Retina (tissue), 1 donor: ENCODE measurements around the gene GET4.
"Not testable (repeated sequence)": the region's sequence is repeated elsewhere in the genome, so short reads cannot be mapped to it uniquely, and the experiment has no call there.

Experiments
- DNase-seq: peaks from one replicate; pipeline ENCODE4 v3.0.0-alpha.2; 2016

Gene GET4

DNA sequence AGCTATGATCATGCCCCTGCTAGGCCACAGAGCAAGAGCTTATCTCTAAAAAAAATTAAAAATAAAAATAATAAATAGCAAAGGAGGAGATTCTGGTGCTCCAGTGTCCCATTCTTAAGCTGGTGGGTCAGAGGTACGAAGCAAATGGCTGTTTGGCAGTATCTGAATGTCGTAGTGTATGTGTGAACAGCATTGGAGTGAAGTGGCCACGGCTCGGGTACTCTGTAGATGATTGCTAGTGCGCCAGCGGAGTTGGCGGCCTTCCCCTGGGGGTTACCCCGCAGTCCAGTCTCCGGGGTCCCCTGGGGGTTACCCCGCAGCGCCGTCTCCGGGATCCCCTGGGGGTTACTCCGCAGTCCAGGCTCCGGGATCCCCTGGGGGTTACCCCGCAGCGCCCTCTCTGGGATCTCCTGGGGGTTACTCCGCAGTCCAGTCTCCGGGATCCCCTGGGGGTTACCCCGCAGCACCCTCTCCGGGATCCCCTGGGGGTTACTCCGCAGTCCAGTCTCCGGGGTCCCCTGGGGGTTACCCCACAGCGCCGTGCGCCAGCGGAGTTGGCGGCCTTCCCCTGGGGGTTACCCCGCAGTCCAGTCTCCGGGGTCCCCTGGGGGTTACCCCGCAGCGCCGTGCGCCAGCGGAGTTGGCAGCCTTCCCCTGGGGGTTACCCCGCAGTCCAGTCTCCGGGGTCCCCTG lies 29.2 kb upstream of the GET4 start:
- DNase-seq = not testable (repeated sequence)

DNA sequence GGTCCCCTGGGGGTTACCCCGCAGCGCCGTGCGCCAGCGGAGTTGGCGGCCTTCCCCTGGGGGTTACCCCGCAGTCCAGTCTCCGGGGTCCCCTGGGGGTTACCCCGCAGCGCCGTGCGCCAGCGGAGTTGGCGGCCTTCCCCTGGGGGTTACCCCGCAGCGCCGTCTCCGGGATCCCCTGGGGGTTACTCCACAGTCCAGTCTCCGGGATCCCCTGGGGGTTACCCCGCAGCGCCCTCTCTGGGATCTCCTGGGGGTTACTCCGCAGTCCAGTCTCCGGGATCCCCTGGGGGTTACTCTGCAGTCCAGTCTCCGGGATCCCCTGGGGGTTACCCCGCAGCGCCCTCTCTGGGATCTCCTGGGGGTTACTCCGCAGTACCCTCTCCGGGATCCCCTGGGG lies 28.6 kb upstream of the GET4 start:
- not testable (repeated sequence) for DNase-seq

DNA sequence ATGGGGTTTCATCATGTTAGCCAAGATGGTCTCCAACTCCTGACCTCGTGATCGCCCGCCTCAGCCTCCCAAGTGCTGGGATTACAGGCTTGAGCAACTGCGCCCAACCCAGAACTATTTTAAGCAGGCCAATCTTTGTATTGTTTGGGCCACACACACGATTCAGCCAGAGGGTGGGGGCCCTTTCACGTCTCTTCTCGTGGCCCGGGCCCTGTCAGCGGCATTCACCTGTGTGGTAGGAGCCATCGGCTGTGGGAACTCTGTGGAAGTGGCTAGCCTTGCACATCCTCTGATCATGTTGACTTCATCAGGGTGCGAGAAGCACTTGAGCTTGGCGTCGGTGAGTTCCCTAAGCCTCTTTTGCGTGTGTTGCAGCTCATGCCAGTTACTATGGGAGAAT lies 27.2 kb upstream of the GET4 start:
- no peak for DNase-seq

DNA sequence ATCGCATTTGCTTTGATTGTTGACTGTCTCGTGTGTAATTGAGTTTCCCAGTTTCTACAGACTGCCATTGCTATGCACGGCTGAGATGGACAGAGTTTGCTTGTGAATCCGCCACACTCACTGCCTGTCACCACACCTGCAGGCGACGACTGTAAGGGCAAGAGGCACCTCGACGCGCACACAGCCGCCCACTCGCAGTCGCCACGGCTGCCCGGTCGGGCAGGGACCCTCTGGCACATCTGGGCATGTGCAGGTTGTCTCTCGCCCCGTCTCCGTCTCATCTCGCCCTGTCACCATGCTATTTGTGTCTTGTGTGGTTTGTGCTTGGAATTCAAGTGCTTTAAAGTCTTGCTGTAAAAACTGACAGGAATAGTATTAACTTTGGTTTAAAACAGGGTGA lies 26.6 kb upstream of the GET4 start:
- no peak for DNase-seq

DNA sequence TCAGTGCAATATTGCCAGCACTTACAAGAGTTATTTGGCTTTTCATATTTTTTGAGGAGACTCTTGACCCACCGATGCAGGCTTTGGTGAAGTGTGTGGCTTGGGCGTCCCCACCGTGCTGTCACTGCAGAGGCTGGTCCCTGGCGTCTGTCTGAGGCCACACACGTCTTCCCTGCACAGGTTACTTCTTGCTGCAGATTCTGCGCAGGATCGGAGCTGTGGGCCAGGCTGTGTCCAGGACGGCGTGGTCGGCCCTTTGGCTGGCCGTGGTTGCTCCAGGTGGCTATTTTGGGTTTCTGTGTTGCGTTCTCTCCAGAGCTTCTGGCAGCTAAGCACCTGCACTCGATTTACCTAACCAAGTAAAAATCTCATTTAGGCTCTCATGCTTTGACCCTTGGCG lies 25.1 kb upstream of the GET4 start:
- no peak for DNase-seq

DNA sequence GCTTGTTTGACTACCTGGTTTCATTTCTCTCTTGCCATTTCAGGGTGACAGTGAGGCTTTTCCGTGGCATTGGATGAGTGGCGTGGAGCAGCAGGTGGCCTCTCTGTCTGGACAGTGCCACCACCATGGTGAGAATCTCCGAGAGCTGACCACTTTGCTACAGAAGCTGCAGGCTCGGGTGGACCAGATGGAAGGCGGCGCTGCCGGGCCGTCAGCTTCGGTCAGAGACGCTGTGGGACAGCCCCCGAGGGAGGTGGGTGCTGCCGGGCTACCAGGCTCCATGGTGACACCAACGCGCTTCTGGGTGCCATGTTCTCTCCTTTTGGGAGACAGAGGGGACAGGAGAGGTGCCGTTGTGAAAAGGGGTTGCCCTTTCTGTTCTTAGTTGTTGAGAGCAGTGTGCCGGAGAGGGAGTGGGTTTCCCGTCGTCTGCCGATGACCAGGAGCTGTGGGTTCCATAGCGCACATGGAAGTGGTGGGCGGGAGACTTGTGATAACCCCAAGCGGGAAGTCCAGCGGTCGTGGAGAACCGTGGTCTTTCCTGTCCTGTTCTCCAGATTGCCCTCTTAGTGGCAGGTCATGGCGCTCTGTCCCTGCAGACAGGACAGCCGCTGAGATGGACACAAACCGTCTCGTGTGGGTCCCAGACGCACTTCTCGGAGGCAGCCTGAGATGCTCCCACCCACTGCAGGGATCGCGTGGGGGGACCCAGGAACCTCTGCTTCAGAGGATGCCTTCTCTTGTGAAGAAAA lies 22.8 kb upstream of the GET4 start:
- DNase-seq = no peak

DNA sequence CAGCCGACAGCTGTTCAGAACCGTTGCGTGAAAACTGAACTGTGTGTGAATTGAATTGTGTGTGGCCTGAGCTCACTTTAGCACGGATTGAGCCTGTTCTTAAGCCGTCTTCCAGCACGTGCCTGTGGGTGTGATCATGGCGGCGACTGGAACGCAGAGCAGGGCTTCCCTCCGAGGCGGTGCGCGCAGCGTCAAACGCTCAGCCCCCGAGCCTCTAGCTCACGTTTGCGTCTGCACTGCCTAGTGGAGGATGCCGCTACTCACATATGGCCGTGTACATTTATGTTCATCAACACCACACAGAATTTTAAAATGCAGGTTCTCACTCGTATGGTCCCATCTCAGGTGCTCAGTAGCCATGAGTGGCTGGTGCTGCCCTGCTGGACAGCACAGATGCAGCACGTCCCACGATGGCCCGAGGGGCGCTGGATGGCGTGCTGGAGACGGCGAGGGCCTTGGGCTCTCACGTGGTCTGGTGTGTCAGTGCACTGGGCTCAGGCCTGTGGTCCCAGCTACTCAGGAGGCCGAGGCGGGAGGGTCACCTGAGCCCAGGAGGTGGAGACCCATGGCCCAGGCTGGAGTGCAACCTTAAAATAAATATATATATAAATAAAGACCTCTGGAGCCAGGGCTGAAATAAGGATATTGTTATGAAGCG lies 22.1 kb upstream of the GET4 start:
- no peak for DNase-seq

DNA sequence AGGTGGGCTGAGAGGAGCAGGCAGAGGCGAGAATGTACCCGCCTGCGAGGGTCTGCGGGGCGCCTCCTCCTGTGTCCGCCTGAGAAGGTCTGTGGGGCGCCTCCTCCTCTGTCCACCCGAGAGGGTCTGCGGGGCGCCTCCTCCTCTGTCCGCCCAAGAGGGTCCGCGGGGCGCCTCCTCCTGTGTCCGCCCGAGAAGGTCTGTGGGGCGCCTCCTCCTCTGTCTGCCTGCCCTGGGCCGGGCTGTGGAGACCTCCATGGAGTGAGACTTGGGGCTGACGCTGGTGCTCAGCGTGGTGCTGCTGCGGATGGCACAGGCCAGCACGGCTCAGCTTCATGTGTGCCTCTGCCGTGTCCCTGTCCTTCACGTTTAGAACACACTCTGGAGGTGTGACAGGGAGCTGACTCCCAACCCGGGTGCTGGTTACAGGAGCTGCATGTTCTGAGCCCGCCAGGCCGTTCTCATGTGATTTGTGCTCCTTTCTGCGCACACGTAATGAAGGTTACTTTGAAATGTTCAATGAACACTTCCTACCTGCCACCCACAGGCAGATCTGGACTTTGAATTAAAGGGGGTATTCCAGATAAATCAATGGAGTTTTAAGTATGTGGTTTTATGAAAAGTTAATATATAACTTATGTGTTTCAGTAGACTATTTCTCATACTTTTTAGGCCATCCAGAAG lies 20.5 kb upstream of the GET4 start:
- DNase-seq = no peak

DNA sequence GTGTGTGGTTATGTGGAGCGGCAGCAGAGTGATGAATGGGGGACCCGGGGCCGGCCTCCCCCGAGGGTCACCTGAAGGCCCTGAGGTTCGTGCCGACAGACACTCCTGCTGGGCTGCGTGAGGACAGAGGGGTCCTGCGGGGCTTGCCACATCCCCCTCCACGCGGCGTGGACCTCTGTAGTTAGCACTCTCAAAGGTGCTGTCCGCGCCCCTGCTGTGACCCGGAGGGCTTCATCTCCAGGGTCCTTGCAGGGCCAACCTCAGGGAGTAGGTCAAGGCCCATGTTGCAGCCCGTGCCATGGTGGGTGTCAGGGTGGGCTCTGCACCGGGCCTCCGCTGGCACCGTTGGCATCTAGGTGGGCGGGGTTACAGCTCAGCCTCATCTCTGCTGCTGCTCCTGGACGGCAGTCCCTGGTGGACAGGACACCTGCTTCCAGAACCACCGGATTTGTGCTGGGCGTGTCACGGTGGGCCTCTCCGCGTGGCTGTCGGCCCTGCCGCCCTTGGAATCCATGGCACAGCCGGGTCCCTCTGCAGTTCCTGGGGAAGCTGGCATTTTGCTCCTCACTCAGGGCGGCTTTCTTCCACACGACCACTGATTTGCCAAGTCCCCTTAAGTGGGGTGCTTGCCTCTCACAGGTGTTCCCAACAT lies 19.8 kb upstream of the GET4 start:
- no peak for DNase-seq

DNA sequence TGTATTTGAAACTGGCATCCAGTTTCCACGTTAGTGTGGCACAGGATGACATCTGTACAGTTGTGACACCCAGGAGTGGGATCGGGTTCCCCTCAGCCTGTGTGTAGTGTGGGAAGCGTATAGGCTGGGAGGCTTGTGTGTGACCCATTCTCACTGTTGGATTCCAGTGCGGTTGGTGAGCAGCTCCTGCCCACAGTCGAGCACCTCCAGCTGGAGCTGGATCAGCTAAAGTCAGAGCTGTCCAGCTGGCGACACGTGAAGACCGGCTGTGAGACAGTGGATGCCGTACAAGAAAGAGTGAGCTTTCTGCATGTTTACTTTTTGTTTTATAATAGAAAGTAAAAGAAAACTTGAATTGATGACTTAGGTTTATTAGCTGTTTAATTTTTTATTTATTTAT lies 18.7 kb upstream of the GET4 start:
- no peak for DNase-seq

DNA sequence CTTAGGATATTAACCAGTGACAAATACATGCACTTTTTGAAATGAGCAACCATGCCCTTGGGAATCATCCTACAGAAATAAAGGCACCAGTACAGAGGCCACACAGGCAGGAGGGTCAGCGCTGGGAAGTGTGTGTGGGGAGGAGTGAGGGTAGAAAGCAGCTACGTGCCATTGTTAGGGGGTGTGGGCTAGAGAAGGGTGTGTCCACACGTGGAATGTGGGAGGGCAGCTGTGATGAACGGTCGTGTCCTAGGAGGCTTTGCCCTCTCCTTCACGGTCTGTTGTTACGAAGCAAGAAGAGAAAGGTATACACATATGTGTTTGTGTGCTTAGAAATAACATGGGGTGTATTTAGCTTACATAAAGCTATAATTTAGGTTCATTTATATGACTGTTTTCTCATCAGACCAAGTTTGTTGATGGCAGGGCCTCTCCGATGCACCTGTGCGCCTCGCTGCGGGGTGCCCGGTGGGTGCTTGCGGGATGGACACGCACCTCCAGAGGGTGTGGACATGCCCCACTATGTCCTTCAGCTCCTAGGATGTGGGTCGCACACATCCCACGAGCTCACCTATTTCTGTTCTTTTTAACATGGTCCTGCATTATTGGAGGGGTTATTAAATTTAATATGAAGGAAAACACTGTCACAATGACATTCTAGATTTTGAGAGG lies 16.9 kb upstream of the GET4 start:
- no peak for DNase-seq

DNA sequence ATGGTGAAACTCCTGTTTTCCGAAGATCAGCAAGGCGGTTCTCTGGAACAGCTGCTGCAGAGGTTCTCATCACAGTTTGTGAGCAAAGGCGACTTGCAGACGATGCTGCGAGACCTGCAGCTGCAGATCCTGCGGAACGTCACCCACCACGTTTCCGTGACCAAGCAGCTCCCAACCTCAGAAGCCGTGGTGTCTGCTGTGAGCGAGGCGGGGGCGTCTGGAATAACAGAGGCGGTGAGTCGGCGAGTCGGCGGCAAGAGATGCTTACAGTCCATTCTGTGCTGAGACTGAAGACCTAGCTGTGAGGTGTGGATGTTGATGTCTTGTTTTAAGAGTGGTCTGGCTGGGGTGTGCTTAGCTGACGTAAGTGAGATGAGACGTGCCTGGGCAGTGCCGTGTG lies 16.2 kb upstream of the GET4 start:
- DNase-seq = no peak

DNA sequence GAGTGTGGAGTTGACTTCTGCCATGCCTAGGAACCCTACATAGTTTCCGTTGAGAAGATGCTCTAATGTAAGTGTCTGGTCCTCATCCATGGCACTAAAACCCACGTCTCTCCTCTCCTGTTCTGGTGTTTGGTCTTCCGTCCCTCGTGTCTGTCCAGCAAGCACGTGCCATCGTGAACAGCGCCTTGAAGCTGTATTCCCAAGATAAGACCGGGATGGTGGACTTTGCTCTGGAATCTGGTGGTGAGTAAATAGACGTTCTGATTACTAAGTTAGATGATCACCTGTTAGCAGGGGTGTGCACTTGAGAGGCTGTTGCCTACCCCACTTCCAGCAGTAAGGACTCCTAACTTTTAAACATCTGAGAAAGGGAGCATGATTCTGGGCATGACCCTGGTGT lies 15.1 kb upstream of the GET4 start:
- DNase-seq = no peak

DNA sequence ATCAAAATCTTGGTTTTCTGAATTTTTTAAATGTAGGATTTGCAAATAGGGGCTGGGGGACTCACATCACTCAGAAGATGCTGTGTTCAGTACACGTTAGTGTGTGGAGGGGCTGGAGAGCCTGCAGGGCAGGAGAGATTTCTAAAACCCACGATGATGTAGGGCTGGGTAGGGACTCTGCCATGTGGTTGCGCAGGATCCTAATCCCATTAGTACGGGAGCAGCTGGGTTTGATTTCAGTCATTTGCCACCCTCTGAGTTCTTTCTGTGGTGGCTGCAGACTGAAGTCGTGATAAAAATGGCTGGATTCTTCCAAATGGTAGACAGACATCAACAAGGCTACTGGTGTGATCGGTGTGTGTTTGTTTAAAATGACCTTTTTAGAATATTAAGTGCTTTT lies 14.2 kb upstream of the GET4 start:
- DNase-seq = no peak

DNA sequence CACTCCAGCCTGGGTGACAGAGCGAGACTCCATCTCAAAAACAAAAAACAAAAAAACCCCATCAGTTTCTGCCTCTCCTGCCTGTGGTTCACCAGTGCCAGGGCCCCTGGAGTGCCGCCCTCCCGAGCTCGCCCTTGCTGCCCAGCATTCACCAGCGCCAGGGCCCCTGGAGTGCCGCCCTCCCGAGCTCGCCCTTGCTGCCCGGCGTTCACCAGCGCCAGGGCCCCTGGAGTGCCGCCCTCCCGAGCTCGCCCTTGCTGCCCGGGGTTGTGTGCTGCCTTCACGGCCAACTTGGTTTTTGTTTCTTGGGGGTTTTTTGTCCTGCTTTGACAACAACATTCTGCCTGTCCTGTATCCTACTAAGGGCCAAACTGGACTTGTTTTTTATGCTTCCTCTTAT lies 13.2 kb upstream of the GET4 start:
- no peak for DNase-seq

DNA sequence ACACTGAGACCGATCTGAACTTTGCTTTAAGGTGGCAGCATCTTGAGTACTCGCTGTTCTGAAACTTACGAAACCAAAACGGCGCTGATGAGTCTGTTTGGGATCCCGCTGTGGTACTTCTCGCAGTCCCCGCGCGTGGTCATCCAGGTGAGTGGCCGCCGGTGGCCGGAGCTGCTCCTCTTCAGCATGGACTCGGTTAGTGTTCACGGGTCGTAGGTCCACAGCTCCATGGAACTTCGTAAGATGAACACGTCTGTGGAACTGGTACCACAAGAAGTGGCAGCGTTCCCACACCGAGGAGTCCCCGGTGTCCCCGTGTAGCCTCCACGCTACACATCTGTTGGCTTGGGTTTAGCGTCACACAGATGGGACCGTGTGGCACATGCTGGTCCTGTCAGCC lies 10.4 kb upstream of the GET4 start:
- DNase-seq = no peak

DNA sequence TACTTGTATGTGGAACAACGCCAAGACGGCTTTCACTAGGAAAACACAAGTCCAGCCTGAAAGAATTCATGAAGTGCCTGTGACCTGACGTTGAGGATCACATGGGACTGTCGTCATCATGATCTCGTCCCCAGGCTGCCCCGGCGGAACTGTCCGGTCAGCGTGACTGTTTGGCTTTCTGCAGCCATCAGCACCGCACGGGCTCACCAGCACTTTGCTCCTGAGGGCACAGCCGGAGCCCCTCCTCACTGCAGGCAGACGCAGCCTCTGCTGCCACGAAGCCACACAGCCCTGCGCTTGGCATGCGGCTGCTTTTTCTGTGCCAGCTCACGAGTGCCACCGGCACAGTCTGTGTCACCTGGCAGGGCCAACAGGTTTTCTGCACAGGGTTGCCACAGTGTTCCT lies 9.4 kb upstream of the GET4 start:
- no peak for DNase-seq

DNA sequence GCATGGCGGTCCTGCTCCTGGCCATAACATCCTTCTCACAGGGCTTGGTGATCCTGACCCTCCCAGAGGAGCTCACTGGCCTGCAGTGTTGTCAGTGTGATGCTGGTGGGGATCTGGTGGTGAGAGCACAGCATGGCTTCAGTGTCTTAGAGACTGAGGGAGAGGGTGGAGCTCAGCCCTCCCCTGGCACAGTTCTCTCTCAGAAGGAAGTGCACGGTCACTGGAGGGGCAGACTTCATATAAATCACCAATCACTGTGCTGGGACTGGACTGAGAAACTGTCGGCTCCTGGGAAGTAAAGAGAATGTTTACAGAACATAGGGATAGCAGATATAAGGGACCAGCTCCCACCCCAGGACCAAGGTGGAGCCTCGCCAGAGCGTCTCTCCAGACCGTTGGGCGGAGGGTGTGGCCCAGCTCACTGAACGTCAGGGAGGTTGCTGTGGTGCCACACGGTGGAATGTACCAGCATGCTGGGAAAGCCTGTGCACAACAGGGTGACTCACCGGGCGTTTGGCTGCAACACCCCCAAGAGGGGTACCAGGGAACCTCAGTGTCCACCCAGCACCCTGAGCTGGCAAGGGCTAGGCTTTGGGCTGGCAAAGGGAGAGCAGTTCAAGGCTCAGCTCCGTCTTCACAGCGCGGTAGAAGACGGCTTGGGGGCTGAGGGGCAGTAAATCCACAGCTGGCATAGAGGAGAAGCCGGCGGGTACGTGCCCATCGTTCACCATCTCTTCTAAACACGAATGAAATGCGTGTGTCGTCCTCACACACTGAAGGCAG lies 8.8 kb upstream of the GET4 start:
- DNase-seq = no peak

DNA sequence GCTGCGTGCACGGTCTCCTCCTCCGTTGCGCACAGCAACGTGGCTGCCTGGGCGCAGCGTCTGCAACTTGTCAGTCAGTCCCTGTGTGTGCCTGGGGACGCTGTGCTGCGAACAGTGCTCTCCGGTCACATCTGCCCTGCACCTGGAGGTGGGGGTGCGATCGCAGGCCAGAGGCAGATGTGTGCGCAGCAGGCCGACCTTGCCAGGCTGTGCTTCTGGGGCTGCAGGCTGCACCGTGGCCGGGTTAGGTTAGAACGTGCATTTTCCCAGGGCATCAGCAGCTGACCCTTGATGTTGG lies 8.2 kb upstream of the GET4 start:
- DNase-seq = no peak

DNA sequence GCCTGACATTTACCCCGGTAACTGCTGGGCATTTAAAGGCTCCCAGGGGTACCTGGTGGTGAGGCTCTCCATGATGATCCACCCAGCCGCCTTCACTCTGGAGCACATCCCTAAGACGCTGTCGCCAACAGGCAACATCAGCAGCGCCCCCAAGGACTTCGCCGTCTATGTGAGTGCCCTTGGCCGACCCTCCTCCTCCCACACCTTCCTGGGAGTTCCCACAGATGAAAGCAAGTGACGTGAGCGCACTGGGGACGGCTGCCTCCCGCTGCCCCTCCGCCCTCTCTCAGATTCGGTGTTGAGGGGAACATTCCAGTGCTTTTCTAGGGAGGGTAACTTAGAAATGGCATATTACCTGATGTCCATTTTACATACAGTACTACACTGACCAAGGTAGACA lies 7.0 kb upstream of the GET4 start:
- no peak for DNase-seq

DNA sequence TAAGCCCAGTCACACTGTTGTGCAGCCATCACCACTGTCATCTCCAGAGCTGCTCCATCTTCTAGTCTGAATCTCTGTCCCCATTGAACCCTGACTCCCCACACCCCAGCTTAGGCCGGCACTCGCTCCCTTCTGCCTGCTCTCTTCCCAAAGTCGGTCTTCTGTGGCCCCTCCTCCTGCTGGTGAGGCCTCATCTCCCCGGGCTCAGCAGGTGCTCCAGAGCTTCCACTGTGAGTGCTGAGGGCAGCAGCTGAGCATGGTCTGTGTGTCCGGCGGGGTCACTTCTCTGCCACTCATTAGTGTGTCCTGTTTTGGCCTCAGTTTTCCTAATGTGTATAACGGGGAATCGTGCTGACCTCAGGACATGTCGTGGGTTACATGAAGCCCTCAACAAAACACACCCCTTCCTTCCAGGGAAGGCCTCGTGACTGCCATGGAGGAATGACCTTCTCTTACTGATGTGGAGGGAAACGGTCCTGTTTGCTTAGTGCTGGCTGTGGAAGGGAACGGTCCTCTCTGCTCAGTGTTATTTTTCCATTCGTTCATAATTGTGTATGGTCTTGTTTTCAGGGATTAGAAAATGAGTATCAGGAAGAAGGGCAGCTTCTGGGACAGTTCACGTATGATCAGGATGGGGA lies 4.3 kb upstream of the GET4 start:
- no peak for DNase-seq
